RPMI7951 (cell line): ENCODE measurements around the gene CDK5RAP2. TPM values are rescaled to one million over a fixed set of nuclear protein-coding genes. Genes with fewer than 3 reads are reported as not detected.
A peak's percentile ranks its signal among the peaks of the same experiment; 100 is the strongest.
"Not testable (repeated sequence)": the region's sequence is repeated elsewhere in the genome, so short reads cannot be mapped to it uniquely, and the experiment has no call there.

Source experiments
- DNase-seq: peaks from one replicate; pipeline ENCODE4 v3.0.0-alpha.2; 2012; ENCODE audit warnings: low read depth
- total RNA-seq: library from RNA; depleted of rRNA; stranded (reverse); fragments of >200 nt; shearing (Covaris generic); gene quantifications from 2 replicates; pipeline ENCODE4 v1.2.3, GENCODE V29; 2014

Gene CDK5RAP2
- total RNA-seq, 1 experiment from 2014 or later: 42.1 TPM

GRCh38 chr9:120515481-120515880 is 64.5 kb downstream of the CDK5RAP2 start:
- not testable (repeated sequence) for DNase-seq

GRCh38 chr9:120514405-120514804 is 65.6 kb downstream of the CDK5RAP2 start:
- DNase-seq: no peak

GRCh38 chr9:120513825-120514396 is 66.1 kb downstream of the CDK5RAP2 start:
- DNase-seq: no peak

- no peak for DNase-seq
Measured at GRCh38 chr9:120510816-120511215, 69.2 kb downstream of the CDK5RAP2 start.

- no peak for DNase-seq
Measured at GRCh38 chr9:120507936-120508510, 71.9 kb downstream of the CDK5RAP2 start.

GRCh38 chr9:120505186-120505585 is 74.8 kb downstream of the CDK5RAP2 start:
- DNase-seq: no peak

- DNase-seq: no peak
Measured at GRCh38 chr9:120500733-120501132, 79.2 kb downstream of the CDK5RAP2 start.

GRCh38 chr9:120497865-120498264 is 82.1 kb downstream of the CDK5RAP2 start:
- DNase-seq: not testable (repeated sequence)

DNA sequence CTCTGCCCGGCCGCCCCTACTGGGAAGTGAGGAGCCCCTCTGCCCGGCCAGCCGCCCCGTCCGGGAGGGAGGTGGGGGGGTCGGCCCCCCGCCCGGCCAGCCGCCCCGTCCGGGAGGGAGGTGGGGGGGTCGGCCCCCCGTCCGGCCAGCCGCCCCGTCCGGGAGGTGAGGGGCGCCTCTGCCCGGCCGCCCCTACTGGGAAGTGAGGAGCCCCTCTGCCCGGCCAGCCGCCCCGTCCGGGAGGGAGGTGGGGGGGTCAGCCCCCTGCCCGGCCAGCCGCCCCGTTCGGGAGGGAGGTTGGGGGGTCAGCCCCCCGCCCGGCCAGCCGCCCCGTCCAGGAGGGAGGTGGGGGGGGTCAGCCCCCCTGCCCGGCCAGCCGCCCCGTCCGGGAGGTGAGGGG is 83.5 kb downstream of the CDK5RAP2 start:
- not testable (repeated sequence) for DNase-seq

GRCh38 chr9:120490888-120491595 is 88.9 kb downstream of the CDK5RAP2 start:
- DNase-seq: no peak

- no peak for DNase-seq
Measured at GRCh38 chr9:120486835-120487234, 93.1 kb downstream of the CDK5RAP2 start.

DNA sequence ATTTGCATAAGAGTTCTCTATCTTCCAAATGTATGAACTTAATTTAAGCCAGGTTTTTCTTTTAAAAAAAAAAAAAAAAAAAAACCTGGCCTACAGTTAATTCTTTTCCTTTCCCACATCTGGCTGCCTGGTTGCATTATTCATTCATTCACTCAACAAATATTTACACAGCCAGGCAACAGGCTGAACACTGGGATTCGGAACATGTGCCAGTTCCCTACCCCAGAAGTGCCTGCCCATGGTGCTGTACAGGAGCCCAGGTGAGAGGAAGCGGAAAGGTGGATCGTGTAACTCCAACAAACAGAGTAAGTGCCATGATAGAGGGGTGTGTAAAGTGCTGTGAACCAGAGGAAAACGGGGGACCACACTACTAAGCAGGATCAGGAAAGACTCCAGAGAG is 93.6 kb downstream of the CDK5RAP2 start:
- no peak for DNase-seq

DNA sequence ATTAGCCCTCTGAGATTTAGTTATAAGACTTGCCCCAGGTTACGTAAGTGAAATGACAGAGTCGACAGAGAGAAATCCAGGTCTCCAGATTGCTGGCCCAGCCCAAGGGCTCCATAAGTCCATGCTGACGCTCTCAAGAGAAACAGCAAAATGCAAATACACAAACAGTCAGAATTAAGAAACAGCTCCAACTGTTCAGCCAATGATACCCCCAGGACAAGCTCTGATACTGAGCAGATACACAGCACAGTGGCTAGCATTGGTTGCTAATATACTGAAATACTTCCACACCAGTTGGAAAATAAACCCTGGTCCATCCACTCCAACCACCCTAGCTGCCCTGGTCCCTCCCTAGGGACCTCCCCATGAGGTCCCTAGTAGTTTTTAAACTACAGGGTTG is 94.2 kb downstream of the CDK5RAP2 start:
- DNase-seq: no peak

DNA sequence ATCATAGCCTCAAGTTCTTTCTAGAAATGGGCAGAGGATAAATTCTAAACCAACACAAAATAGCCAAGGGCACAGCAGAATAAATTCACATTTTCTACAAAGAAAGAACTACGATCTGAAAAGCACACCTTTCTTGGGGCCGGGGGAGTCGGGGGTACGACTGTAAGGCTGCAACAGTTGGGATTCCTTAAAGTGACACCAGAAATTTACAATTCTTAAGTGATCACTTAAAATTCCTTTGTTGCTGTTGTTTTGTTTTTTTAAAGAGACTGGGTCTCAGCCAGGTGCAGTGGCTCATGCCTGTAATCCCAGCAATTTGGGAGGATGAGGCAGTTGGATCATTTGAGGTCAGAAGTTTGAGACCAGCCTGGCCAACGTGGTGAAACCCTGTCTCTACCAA is 95.8 kb downstream of the CDK5RAP2 start:
- no peak for DNase-seq

DNA sequence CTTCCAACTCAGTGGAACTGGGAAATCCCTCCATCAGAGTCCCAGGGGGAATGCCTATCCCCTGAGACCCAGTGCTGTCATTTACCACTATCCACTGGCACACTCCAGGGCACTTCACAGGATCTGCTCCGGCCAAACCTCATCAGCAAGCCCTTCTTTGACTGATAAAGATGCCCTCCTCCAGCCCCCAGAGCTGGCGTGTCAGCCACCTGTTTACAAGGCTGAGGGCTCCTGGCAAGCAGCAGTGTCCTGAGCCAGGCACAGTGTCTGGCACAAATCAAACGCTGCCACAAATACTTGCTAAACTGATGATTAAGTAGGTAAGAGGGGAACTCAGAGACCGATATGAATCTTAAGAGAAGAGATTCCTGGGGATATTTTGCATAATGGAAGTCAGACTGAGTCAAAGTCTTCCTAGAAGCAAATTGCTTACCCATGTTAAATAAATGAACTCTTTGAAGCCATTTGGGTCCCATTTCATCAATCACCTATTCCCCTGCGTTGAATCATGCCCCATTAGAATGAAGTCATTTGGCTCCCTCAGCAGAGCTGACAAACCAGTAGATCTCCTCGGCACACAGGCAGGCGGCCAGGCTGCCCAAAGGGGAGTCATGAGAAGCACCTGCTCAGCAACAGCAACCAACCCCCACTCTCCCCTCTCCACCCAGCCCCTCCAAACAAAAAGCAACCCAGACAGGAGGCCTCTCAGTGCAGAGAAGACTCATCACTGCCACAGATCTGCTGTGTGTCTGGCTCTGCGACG is 97.4 kb downstream of the CDK5RAP2 start:
- DNase-seq: no peak

- no peak for DNase-seq
Measured at GRCh38 chr9:120481846-120482245, 98.1 kb downstream of the CDK5RAP2 start.

- no peak for DNase-seq
Measured at GRCh38 chr9:120481248-120481647, 98.7 kb downstream of the CDK5RAP2 start.

DNA sequence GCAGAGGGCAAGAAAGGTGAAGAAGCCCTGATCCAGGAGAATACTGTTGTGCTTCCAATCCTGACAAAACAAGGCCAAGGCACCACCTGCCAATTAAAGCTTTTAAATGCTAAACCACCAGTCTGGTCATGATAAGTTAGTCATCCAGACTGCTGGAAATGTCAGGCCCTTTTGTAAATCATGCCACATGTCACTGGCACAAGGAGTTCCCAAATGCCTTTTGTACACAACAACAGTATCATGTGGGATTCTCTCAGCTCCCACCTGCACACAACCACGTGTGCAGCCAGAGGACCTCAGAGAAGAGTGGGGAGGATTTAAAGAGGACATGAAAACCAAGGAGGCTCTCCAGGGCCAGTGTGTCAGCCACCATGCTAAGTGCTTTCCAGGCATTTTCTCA is 99.3 kb downstream of the CDK5RAP2 start:
- peak; percentile 44 for DNase-seq

- DNase-seq: no peak
Measured at GRCh38 chr9:120478208-120478607, 101.8 kb downstream of the CDK5RAP2 start.

GRCh38 chr9:120477534-120478001 is 102.4 kb downstream of the CDK5RAP2 start:
- DNase-seq: peak; percentile 75

DNA sequence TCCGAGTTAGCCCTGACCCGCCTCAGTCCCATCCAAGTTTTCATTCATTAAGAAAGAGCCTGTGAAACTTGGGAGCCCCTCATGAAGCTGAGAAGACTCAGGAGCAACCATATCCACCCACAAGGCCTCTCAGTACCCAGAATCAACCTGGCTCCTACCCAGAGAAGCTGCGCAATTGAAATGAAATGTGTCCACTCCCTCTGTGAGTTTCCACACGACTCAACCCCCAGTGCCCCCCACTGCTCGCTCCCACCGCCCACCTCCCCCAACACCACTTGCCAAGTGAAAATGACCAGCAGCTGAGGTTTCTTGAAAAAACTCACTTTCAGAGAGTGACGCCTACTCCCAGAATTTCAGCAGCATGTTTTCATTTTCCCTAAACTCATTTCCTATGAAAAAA is 104.6 kb downstream of the CDK5RAP2 start:
- DNase-seq: no peak

DNA sequence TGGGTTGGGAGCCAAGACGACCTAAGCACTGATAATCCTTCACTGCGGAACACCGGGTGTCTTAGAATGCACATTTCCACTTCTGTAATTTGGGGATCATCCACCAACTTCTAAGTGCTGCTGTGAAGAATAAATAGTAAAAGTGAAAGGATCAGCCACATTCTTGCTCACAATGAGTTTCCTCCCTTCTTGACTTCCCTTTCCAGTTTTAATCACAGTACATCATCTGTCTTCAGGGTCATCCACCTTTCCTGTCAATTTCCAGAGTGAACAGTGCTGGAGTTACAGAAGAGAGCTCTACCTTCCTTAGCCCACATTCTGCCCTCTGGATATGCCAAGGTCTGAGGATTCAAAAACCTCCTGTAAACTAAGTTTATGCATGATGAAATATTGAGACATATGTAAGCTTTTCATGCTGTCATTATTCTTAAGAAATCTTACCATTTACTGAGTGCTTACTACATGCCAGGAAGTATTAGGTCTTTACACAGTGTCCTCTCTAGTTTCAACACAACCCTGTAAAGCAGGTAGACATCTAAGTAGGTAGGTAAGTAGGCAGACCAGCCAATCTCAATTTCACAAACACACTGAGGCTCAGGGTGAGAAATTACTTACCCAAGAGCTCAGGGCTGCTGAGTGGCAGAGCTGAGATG is 105.2 kb downstream of the CDK5RAP2 start:
- DNase-seq: no peak
